NCI-H1048 (cell line): ENCODE results near the gene MYBPH.

Experiments
- DNase-seq: peaks from one replicate; lab custom pipeline; 2025; lab: John Stamatoyannopoulos, UW

MYBPH gene

GRCh38 chr1:203148579-203148978 lies 27.0 kb downstream of the MYBPH start:
- DNase-seq: no peak

DNA sequence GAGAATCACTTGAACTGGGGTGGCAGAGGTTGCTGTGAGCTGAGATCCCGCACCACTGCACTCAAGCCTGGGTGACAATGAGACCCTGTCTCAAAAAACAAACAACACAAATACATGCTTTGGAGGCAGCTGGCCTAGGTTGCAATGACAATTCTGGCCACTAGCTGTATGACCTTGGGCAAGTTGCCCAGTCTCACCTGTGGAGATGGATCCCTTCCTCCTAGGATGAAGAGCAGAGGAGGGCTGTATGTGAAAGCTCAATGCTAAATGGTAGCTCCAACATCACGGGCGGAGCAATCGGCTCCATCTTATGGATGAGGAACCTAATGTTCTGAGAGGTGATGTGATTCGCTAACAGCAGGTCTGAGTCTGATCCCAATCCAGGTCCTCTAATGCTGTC lies 27.5 kb downstream of the MYBPH start:
- no peak for DNase-seq

GRCh38 chr1:203147376-203147775 lies 28.2 kb downstream of the MYBPH start:
- no peak for DNase-seq

GRCh38 chr1:203146537-203146936 lies 29.1 kb downstream of the MYBPH start:
- no peak for DNase-seq

DNA sequence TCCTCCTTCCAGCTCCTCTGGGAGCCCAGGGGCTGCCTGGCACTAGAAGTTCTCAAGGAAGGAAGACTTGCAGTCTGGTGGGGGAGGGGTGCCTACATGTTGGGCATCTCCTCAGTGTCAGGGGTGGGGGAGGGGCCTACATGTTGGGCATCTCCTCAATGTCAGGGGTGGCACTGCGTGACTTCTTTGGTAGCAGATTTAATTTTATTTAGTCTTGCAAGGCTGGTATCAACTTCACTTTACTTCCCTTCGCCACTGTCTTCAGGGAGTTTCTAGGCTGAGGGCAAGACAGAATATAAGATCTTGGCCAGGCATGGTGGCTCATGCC lies 29.6 kb downstream of the MYBPH start:
- no peak for DNase-seq

GRCh38 chr1:203145321-203146041 lies 30.1 kb downstream of the MYBPH start:
- no peak for DNase-seq

DNA sequence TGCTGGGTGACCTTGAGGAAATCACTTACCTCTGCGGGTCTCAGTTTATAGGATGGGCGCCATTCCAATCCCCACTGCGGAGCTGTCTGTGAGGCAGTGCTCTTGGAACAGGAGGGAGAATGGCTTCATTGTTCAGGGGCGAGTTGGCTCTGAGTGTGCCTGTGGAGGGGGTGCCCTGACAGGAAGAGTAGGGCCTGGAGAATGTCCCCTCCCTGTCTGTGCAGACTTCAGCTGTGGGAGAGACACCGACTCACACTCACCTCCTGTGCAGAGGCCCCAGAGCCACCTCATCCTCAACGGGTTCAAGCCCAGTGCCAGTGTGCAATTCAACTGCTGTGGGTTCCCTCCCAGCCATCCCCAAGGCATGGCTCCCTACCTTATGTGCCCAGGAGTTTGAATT lies 31.0 kb downstream of the MYBPH start:
- DNase-seq: no peak

DNA sequence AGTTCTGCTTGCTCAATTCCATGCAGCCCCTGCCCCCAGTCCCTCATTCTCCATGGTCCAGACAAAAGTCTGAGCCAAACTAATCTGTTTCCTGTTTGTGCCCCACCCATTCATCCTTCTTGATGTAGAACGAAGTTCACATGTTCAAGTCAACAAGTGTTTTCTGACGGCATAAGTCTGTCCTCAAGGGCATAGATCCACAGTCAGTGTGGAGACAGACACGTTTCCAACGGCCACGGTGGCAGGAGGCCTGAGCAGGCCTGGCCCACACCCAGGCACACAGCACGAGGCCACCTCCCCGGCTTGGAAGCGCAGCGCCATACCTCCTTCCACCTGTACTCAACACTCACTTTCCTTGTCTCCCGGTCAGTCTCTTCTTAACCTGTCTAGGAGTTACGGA lies 32.0 kb downstream of the MYBPH start:
- no peak for DNase-seq

DNA sequence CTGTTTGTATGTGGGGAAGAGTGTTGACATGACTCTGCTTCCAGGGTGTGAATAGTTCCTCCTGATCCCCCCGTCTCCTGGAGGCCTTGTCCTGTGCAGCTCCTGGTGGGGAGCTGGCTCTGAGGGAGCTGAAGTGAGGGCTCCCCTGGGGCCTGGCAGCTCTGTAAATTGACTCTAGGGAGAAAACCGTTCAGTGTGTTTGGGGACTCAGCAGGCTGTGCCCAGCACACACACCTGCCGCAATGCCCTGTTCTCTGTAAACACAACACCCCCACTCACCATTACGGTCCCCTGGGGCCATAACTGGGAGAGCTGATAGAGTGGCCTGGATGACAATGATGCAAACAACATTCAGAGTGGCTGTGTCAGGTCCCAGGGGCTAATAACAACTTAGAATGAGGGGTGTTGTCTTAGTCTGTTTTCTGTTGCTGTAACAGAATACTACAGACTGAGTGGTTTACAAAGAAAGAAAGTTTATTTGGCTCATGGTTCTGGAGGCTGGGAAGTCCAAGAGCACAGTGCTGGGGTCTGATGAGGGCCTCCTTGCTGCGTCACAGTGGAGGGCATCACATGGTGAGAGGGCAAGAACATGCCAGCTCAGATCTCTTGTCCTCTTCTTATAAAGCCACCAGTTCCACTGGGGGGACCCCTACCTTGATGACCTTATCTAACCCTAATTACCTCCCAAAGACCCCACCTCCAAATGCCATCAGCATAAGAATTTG lies 32.8 kb downstream of the MYBPH start:
- no peak for DNase-seq

- DNase-seq: no peak
Measured at GRCh38 chr1:203142124-203142523, 33.5 kb downstream of the MYBPH start.

GRCh38 chr1:203140743-203141520 lies 34.7 kb downstream of the MYBPH start:
- DNase-seq: no peak

- DNase-seq: no peak
Measured at GRCh38 chr1:203139976-203140475, 35.6 kb downstream of the MYBPH start.

DNA sequence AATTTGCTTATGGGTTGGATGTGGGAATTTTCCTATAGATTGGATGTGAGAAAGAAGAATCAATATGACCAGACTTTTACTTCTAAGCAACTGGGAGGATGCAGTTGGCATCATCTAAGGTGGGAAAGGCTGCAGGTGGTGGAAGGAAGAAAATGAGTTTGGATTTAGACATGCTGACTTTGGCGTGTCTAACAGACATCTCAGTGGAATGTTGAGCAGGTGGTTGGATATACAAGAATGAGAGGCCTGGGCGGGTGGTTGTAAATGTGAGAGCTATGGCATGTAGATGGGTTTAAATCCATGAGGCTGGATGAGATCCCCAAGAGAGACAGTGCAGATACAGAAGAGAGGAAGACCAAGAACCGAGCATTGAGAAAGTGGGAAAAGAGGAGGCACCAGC lies 37.6 kb downstream of the MYBPH start:
- DNase-seq: no peak

DNA sequence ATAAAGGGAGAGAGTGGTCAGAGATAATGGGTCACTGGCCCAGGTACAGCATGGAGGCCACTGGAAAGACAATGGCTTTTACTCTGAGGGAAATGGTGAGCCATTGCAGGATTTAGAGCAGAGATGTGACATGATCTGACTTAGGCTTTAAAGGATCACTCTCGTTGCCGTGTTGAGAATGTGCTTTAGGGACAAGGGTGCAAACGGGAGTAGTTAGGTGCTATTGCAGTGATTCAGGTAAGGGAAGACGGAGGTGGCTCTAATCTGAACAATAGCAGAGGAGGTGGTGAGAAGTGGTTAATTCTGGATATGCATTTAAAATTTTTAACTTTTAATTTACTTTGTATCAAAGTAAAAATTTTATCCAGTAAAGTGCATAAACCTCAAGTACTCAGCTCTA lies 38.3 kb downstream of the MYBPH start:
- no peak for DNase-seq

DNA sequence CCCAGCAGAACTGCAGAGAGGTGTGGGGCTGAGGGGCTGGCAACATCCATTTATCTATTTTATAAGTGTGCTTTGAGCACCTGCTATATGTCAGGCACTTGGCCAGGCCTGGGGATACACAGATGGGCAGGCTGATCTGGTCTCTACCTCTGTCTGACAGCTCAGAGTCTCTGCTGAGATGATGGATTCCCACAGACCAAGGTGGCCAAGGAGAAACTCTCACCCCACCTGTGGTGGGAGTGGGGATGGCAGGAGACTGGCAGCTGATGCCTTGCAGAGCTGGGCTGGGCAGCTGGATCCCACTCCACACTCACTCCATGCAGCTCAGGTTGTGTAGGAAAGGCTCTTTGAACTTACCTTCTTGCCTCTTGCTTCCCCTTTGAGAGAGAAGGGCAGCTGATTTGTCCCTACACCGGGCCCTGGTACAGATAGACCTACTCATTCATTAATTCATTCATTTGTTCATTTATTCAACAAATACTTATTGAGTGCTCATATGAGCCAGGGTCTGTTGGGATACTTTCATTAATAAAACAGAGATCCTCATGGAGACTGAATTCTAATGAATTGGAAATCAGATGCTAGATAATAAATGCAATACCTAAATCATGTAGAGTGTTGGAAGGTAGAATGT lies 39.1 kb downstream of the MYBPH start:
- DNase-seq: no peak

DNA sequence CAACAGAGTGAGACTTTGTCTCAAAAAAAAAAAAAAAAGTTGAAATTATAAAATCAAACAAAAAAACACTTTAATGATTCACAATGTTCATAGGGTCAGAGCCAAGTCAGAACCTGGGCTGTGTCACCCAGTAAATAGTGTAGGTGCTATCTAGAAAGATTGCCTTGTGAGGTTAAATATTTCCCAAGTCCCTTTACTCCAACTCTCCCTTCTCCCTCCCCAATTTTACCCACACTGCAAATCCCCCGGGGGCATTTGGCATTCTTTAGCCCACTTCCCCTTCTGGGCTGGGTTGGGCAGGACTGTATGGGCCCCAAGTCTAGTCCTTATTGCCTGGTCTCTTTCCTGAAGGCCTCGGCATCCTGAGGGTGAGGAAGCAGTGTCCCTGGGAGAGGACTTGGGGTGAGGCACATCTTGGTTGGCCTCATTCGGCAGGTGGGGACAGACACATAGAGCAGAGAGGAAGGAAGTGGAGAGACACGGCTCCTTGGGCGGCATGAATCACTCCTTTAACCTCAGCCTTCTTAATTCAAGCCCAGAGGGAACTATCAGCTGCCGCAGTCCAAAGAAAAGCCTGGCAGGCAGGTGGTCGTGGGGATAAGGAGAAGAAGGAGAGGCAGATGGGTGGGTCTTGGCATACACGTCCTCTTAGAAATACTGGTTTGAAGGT lies 39.9 kb downstream of the MYBPH start:
- DNase-seq: no peak

- no peak for DNase-seq
Measured at GRCh38 chr1:203133970-203134725, 41.5 kb downstream of the MYBPH start.

DNA sequence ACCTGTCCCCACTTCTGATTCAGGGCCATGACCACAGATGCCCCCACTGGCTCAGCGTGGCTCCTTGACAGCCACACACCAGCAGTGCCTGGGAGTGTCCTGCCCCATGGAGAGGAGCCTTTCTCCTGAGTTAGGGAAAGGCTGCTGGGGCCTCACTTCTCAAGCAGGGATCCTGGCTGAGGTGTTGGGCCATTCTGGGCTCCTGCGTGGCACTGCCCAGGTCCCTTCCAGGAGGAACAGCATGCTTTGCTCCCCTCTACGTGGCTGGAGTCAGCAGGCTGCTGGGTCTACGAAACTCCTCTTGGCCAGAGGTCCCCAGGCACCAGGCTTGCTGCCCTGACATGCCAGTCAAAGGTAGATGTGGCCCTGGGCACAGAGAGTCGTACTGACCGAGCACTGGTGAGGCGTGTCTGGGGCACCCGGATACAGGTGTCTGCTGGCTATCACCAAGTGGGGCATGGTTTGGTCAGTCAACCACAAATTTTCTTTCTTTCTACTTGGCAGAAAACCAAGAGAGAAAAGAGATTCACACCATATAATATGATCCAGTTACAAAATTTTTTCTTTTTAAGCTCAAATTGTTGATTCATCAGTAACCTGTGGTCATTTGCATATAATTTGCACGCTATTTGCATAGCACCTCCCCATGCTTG lies 44.0 kb downstream of the MYBPH start:
- peak; percentile 71 for DNase-seq

GRCh38 chr1:203130358-203130985 lies 45.2 kb downstream of the MYBPH start:
- DNase-seq: no peak
